Stimulated activated CD8-positive, alpha-beta memory T cell treated with anti-CD3 and anti-CD28 coated beads, Interleukin-2, amount 100 ng/mL, for 1 hour (primary cell): Measurements from ENCODE around the gene SELPLG.
"Not testable (repeated sequence)": the region's sequence is repeated elsewhere in the genome, so short reads cannot be mapped to it uniquely, and the experiment has no call there.

Source experiments
- DNase-seq, 2 donors: peaks; one replicate each; pipeline ENCODE4 v3.0.0-alpha.2; 2020; ENCODE audit warnings: low read depth in 2 of 2

Gene SELPLG

GRCh38 chr12:108619369-108620160 lies 14.1 kb downstream of the SELPLG start:
- DNase-seq, result no peak

GRCh38 chr12:108618953-108619274 lies 14.8 kb downstream of the SELPLG start:
- DNase-seq, result not testable (repeated sequence)

- peak; percentile 48 to 61 for DNase-seq
Observed at GRCh38 chr12:108618079-108618952, 15.4 kb downstream of the SELPLG start.

- DNase-seq, result peak; percentile 57 to 63
Observed at GRCh38 chr12:108616941-108617858, 16.5 kb downstream of the SELPLG start.

GRCh38 chr12:108616359-108616758 lies 17.3 kb downstream of the SELPLG start:
- no peak for DNase-seq

GRCh38 chr12:108615918-108616317 lies 17.8 kb downstream of the SELPLG start:
- DNase-seq, result no peak

GRCh38 chr12:108614639-108615038 lies 19.1 kb downstream of the SELPLG start:
- no peak for DNase-seq

- no peak for DNase-seq
Observed at GRCh38 chr12:108614041-108614440, 19.7 kb downstream of the SELPLG start.

GRCh38 chr12:108613548-108613947 lies 20.1 kb downstream of the SELPLG start:
- DNase-seq, result no peak

GRCh38 chr12:108612788-108613282 lies 20.9 kb downstream of the SELPLG start:
- no peak for DNase-seq

- peak in 1 of 2 donors; percentile 39 for DNase-seq
Observed at GRCh38 chr12:108611884-108612415, 21.7 kb downstream of the SELPLG start.

GRCh38 chr12:108610856-108611605 lies 22.7 kb downstream of the SELPLG start:
- DNase-seq, result no peak

GRCh38 chr12:108610336-108610815 lies 23.3 kb downstream of the SELPLG start:
- no peak for DNase-seq

GRCh38 chr12:108609537-108610335 lies 24.0 kb downstream of the SELPLG start:
- no peak for DNase-seq

- DNase-seq, result no peak
Observed at GRCh38 chr12:108608616-108609015, 25.1 kb downstream of the SELPLG start.

GRCh38 chr12:108607981-108608600 lies 25.6 kb downstream of the SELPLG start:
- no peak for DNase-seq

GRCh38 chr12:108606492-108606891 lies 27.2 kb downstream of the SELPLG start:
- DNase-seq, result no peak

GRCh38 chr12:108605690-108606406 lies 27.8 kb downstream of the SELPLG start:
- DNase-seq, result no peak
